HG02840 (cell line): ENCODE results near the gene ARAF.
"Not testable (repeated sequence)": the region's sequence is repeated elsewhere in the genome, so short reads cannot be mapped to it uniquely, and the experiment has no call there.

Experiments used
- ATAC-seq: cut with Tn5 transposase; IDR thresholded peaks from one replicate; pipeline ENCODE4 v1.9.1; 2021; ENCODE audit warnings: mild to moderate bottlenecking, moderate library complexity, moderate number of reproducible peaks; ENCODE audit not compliant: unreplicated experiment, low FRiP score

The ARAF gene

DNA sequence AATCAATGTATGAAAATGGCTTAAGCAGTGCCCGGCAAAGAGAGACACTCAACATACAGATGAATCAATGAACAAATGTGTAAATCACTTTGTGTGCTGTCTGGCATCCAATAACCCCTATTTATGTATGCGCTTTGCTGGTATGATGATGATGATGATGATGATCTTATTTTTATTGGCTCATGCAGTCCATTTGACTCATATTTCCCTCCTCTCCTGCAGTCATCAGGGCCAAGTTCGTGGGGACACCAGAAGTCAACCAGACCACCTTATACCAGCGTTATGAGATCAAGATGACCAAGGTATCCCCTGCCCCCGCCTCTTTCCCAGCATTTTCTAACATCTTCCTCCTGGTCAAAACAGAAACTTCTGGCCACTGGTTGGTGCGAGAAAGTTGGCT lies 23.7 kb downstream of the ARAF start:
- no peak for ATAC-seq

DNA sequence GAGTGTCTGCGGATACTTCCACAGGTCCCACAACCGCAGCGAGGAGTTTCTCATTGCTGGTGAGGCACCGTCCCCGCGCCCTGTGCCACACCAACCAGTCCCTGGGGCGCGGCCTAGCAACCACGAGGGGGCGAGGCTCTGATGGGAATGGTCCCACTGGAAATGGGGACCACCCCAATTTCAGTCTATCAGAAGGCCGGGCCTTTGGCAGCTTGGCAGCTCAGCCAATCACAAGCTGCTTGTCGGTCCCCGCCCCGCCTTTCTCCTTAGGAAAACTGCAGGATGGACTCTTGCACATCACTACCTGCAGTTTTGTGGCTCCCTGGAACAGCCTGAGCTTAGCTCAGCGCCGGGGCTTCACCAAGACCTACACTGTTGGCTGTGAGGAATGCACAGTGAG lies 24.3 kb downstream of the ARAF start:
- no peak for ATAC-seq

DNA sequence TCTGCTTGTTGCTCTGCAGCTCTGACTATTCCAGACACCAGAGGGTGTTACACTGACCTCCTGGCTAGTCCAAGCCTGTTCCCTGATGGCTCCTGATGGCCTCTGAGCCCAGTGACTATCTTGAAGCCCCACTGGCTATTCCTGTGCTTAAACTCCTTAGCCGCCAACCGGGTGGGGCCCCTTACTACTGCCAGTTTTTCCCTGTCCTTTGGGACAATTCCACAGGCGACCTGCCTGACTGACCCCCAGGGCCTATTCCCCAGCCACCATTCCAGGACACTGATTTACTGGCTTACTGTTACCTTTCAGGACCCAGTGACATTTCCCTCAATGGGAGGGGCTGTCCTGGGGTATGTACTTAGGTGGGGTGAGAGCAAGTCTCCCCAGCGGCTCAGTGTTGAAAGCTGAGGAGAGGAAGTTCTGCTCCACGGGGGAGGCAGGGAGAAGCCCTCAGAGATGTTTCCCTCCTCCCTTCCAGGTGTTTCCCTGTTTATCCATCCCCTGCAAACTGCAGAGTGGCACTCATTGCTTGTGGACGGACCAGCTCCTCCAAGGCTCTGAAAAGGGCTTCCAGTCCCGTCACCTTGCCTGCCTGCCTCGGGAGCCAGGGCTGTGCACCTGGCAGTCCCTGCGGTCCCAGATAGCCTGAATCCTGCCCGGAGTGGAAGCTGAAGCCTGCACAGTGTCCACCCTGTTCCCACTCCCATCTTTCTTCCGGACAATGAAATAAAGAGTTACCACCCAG lies 25.2 kb downstream of the ARAF start:
- ATAC-seq, result no peak

DNA sequence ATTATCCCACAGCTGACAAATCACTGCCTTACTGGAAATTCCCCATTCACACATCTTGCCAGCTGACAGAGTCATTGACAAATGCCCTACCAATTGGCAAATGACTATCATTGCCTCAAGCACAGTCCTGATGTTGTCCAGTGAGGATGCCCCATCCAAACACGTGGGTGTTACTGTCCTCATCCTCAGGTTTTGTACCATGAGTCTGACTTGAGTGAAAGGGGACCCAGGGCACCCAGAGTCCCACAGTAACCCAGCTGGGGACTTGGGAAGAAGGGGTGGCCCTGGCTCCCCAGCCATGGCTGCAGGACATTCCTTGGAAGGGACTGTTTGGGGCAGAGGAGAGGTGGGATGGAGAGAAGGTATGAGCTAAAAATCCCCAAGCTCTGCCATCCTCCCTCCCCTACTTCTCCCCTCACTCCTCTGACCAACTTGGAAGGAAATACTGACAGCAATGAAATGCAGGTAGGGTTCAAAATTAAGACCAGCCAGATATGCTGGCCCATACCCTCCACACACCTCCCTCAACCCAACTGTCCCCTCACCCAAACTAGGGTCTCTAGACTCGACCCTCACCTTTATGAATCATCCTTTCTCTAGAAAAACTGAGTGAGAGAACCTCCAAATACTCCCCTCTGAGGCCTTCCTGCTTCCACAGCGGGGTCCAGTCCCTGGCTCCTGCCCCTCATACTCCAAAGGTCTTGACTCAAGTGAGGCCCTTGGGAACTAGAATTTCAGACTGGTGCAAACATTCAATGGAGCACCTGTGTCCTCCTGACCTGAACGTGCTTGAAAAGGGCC lies 26.3 kb downstream of the ARAF start:
- no peak for ATAC-seq

DNA sequence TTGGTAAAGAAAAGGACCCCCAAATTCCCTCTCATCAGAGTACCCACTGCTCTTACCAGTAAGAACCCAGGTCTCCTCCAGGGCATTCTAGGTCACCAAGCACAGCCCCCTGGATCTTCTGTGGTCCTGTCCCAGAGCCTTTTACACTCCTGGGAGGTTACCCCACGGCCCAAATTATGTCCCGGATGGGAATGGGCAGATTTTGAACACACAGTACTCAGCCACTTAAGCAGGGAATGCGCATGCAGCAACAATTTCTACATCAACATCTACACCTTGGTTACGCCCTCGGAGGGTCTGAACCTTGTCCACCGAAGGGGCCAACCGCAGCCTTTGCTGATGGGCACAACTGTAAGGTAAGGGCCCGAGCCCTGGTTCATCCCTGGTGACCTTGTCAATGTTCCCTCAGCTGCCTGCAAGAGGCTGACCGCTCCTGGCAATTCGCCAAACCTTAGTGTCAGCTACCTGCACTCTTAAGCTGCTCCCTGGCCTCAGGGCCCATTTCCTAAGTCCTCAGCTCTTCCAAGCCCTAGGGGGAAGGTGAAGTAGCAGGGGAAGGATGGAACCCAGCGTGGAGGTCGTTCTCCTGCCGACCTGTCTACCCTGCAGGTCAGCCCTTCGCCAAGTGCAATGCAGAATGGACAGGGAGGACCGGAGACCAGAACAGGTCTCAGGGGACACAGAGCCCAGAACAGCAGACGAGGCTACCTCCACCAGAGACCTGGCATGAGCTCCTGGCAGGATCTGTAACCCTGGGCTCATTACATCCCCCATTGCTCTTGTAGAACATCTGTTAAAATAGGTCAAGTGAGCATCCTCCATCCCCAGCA lies 27.1 kb downstream of the ARAF start:
- no peak for ATAC-seq

DNA sequence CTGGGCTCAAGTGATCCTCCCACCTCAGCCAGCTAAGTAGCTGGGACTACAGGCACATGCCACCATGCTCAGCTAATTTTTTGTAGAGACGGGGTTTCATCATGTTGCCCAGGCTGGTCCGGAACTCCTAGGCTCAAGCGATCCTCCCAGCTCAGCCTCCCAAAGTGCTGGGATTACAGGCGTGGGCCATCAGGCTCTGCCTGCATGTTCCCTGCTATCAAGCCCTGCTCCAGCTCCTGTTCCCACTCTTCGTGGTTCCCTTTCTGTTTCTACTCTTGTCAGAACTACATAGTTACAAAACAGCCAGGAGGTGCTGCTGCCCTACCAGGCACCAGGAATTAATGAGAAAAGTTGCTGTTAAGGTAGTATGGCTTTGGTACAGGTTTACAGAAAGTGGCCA lies 30.0 kb downstream of the ARAF start:
- no peak for ATAC-seq

DNA sequence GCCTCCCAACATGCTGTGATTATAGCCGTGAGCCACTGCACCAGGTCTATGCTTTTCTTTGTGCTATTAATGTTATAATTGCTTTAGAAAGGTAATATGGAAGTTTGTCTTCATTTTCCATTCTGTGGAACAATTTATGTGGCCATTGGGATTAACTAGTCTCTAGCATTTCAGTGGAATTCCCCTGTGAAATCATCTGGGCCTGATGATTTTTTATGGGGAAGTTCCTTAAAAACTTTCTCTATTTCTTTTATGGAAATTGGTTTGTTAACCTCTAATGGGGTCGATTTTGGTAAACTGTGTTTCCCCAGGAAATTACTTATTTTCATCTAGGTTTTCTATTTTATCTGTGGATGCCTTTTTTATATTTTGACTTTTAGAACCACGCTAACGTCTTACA lies 32.5 kb downstream of the ARAF start:
- ATAC-seq, result no peak

DNA sequence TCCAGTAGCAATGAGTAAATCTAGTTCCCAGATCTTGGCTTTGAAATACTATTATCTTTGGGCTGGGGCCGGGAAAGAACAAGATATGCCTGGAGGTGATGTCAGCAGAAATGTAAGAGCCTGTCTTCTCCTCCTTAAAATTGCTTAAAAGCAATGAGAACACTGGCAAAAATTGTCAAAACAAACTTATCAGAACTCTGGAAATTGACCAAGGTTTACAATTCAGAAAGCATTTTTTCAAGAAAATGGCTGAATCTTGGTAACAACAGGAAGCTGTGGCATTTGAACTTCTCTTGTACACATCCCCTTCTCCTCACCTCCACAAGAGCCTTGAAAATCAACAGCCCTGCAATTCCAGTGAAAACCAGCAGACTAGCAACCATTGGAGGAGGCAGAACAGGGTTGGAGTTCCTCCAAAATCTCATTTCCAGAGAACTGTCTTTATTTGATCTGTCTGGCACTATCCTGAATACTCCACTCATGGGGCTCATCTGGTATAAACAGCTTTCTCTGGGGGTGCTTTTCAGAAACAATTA lies 34.8 kb downstream of the ARAF start:
- no peak for ATAC-seq

DNA sequence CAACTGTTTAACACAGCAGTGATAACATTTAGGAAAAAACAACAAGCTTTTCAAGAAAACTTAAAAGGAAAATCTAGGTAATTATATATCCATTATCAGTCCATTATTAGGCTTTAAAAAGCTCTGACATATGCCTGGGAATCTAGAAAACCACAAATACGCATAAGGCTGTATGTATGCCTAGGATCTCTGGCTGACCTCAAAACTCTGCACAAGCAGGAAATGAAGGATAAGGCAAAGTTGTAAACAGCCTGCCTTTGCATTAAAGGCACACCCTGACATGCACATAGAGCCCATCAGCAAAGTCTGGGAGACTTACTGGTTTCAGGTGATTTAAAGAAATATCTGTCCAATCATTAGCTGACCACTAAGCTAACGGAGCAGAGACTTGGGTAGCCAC lies 35.3 kb downstream of the ARAF start:
- ATAC-seq, result no peak

DNA sequence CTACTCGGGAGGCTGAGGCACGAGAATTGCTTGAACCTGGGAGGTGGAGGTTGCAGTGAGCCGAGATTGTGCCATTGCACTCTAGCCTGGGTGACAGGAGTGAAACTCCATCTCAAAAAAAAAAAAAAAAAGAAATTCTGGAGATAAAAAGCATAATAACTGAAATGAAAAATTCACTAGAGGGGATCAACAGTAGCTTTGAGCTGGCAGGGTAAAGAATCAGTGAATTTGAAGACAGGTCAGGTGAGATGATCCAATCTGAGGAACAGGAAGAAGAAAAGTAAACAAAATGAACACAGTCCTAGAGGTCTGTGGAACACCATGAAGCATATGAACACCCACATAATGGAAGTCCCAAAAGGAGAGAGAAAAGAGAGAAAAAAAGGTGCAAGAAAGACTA lies 36.2 kb downstream of the ARAF start:
- no peak for ATAC-seq

DNA sequence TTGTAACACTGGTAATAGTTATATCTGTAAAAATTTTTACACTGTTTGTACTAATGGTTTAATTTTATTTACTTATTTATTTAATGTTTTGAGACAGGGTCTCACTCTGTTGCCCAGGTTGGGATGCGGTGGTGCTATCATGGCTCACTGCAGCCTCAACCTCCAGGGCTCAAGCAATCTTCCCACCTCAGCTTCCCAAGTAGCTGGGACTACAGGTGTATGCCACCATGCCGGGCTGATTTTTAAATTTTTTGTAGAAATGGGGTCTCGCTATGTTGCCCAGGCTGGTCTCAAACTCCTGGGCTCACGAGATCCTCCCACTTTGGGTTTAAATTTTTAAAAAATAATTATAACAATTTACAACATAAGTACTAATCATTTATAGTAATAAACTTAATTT lies 42.1 kb downstream of the ARAF start:
- ATAC-seq, result not testable (repeated sequence)

DNA sequence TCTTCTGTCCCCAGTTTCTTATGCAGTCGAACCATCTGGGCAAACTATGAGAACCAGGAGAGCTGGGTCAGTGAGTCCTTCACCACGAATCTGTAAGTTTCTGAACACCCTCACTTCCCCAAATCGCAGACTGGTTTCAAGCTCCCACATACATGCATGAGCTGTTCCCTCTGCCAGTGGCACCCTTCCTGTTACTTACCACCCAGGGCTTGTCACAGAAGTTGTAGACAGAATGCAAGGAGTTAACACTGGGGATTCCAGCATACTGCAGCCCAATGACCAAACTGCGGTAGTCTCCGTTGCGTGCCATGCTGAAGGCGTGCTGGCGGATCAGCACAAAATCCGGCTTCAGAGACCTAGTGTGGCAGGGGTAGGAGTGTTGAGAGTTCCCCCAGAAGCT lies 44.0 kb downstream of the ARAF start:
- no peak for ATAC-seq

DNA sequence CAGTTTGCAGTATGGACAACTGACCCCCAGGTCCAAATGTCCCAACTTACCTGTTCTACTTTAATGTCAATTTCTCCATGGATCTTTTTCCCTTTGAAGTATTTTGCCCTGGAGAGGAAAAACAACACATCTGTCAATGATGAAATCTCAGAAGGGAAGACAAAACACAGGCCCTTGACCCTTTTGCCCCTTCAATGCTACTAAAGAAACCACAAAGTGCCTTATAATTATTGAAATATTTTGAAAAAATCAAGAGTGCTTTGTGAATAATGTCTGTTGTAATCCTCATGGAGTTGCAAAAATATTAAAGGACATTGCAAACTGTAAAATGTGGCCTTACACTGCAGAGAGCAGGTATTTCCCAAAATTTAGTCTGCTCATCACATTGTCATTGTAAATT lies 46.1 kb downstream of the ARAF start:
- no peak for ATAC-seq

DNA sequence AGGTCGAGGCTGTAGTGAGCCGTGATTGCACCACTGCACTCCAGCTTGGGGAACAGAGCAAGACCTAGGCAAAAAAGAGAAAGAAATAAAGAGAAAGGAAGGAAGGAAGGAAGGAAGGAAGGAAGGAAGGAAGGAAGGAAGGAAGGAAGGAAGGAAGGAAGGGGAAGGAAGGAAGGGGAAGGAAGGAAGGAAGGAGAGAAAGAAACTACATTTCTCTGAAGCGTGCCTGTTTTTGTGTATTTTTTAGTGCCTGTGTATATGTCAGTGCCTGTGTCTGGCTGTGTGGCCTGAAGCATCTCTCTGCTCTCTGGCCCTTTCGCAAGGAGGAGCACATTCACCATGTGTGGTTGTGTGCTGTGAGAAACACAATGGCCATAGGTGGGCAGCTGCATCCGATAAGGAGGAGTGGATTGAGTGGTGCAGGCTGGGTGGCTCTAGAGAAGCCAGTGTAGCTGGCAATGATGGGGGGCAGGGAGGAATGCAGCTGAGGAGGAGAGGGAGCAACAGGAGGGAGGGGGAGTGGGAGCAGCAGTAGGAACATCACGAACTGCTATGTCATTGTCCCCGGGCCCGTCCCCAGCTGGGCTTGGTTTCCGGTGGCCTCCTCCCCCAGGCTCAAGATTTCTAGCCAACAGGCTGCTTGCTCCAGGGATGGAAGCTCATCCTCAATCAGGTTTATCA lies 47.3 kb downstream of the ARAF start:
- no peak for ATAC-seq

DNA sequence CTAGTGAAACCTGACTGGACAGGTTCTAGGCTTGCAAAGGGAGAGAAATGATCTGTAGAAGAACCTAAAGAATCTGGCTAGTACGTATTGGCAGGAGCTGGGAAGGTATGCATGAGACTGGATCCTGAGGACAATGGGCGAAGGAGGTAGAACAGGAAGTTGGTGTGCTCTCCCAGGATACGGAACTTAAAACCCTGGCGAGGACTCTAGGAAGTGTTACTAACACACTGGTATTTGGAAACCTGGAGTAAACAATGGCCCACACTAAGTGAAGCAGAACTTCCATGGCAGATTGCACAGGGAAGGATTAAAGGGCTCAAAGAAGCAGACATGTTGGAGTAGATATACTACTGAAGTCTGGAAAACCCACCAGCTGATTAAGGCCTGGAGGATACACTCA lies 49.5 kb downstream of the ARAF start:
- ATAC-seq, result no peak

DNA sequence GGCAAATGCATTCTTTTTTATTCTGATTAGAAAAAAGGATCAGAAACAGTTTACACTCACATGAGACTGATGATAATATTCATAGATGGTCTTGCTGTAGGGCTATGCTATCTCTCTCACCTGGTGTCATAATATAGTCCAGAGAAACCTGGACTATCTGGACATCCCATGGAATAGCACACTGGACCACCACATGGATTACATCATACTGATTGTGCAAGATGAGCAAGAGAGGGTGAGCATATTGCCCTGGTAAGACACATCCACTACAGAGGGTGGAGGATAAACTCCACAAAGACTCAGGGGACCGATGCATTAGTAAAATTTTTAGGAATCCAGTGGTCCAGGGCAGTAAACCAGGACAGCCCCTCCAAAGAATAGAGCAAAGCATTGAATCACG lies 50.5 kb downstream of the ARAF start:
- ATAC-seq, result no peak

DNA sequence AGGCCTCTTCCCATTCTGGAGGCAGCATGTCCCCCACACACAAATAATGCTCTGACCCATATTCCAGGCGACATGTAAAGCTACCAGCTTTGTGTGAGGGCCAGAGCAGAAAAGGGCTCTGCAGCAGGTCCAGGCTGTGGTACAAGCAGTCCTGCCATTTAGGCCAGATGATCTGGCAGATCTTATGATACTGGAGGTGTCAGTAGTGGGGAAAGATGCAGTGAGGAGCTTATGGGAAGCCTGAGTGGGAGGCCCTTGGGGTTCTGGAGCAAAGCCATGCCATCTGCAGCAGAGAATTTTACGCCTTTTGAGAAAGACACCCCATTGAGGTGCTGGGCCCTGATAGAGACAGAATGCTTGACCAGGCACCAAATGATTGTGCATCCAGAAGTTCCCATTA lies 50.9 kb downstream of the ARAF start:
- ATAC-seq, result no peak

DNA sequence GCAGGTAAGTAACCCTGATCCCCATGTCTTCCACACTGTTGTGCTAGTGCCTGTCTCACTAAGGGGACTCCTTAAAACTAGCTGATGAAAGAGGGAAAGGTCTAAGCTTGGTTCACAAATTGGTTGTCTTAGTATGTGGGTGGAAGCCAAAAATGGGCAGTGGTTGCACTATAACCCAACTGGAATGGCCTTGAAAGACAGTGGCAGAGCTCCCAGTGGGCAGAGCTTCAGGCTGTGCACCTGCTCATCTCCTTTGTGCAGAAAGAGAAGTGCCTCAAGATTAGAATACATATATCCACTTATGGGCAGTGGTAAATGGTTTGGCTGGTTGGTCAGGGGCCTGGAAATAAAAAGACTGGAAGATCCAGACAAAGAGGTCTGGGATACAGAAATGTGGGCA lies 51.4 kb downstream of the ARAF start:
- ATAC-seq, result no peak

DNA sequence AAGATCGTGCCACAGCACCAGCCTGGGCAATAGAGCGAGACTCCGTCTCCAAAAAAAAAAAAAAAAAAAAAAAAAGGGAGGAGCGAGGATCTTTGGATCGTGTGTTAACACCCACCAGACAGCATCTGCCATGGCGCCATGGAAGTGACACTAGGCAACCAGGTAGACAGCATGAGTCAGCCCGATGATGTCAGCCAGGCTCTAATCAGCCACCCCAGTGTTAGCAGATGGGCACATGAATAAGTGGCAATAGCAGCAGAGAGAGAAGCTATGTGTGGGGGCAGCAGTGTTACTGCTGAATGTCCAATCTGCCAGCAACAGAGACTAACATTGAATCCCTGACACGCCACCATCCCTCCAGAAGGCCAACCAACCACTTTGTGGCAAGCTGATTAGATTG lies 52.1 kb downstream of the ARAF start:
- no peak for ATAC-seq

DNA sequence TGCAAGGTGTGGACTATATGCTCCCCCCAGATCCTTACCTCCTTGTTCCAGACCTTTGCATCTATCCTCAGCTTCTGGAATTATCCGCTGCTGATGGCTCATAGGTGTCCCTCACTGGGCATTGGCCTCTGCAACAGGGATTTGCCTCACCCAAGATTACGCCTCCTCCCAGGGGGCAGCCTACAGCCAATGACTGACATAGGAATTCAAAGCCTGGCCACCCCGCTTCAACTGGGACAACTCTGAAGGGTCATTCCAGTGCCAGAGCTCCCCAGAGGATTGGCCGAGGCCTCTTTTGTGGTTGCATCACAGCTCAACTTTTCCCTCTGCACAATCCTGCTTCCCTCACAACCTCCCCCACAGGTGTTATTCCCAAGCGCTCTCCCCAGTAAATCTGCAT lies 53.6 kb downstream of the ARAF start:
- no peak for ATAC-seq
